Measurements from ENCODE around the gene OR10J5.

GRCh38 chr1:159548126-159548525, 12.3 kb upstream of the OR10J5 start:
- TF ChIP-seq CTCF (IDR thresholded peaks at IDR 0.05) (no peak), POLR2AphosphoS5 (IDR thresholded peaks at IDR 0.05; ENCODE audit: low read depth, low read length) (no peak), SIN3A (IDR thresholded peaks at IDR 0.05; ENCODE audit: borderline replicate concordance, insufficient read depth, low read depth, low read length) (no peak), REST (IDR thresholded peaks at IDR 0.05; ENCODE audit: insufficient read depth in 1 of 2, low read depth in 2 of 2, low read length in 1 of 2) (no peak), TCF7L2 (IDR thresholded peaks at IDR 0.05; ENCODE audit: low read depth, low read length) (no peak)
